NOMO-1 treated with DMSO at 0.1 percent for 48 hours (cell line): ENCODE results near the gene MGAT3.

Experiments used
- DNase-seq: peaks from one replicate; lab custom pipeline; 2025; ENCODE audit not compliant: unreplicated experiment; lab: John Stamatoyannopoulos, UW

Gene MGAT3

DNA sequence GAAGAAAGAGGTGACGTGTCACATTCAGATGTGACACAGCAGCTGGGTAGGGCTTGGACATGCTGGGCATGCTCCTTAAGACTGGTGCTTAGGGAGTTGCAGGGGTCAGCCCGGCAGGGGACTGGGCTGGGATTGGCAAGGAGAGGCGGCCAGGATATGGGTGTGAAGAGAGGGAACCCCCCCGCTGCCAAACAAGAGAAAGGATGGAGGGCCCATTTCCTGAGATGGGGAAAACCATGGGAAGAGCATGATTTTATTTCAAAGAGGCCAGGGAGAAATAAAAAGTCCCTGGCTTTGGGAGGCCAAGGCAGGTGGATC, 68.8 kb downstream of the MGAT3 start:
- no peak for DNase-seq

DNA sequence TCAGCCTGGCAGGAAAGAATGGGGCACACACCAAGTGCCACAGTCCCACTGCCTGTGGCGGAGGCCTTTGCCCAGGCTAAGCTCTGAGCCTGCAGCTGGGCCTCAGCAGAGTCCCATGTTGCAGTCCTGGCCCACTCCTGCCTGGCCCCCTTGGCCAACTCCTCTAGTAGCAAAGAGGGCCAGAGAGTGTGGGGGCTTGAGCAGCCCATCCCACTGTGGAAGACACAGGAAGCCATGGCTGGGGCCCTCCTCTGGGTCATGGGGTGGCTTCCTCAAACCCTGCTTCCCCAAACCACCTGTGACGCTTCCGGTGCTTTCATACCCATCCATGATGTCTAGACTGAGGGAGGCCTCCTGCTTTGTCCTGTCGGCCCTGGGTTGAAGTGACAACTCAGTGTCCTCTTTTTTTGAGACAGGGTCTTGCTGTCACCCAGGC, 69.9 kb downstream of the MGAT3 start:
- DNase-seq: peak; percentile 22

- no peak for DNase-seq
Measured at GRCh38 chr22:39527481-39527961, 70.7 kb downstream of the MGAT3 start.

- no peak for DNase-seq
Measured at GRCh38 chr22:39528080-39528661, 71.4 kb downstream of the MGAT3 start.

DNA sequence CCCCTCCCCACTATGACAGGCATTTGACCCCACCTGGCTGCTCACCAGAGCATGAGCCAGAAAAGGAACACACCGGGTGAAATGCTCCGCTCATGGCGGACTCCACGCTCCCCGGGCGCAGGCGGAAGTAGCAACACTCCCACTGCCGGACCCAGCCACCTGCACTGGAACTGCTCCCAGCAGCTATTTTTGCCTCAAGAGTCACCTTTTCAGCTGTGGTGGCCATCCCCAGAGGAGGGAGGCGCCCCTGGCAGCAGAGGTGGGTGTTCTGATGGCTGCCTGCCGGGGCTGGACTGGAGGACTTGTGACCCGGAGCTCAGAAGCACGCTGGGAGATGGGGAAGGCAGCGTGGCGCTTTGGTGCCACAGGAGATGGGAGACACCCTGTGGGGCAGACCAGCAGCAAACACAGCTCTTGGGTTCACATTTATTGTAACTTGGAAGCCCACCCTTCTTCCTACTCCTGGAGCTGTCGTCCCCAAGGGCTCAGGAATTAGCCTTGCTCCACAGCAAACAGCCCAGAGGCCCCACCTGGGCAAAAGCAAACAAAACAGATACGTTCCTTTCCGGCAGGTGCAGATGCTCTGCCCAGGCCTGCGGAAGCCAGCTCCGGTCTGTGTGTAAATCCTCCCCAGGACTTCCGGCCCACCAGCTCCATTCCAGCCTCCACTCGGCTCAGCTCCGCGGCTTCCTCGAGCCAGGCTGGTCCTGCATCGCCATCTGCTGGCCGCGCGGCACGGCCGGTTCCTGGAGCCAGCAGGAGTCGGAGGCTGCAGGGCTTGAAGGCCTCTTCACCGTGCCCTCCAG, 72.1 kb downstream of the MGAT3 start:
- peak; percentile 85 for DNase-seq

GRCh38 chr22:39529487-39529851, 72.7 kb downstream of the MGAT3 start:
- DNase-seq: no peak

GRCh38 chr22:39530116-39530515, 73.3 kb downstream of the MGAT3 start:
- no peak for DNase-seq

GRCh38 chr22:39530692-39531331, 74.0 kb downstream of the MGAT3 start:
- DNase-seq: peak; percentile 65

GRCh38 chr22:39532215-39533073, 75.6 kb downstream of the MGAT3 start, which contains the start of gene RPS19BP1:
Gene RPS19BP1 (minus strand): TSS chr22:39532748. CDS start chr22:39532738, 10 bp downstream.
- DNase-seq: peak; percentile 100

DNA sequence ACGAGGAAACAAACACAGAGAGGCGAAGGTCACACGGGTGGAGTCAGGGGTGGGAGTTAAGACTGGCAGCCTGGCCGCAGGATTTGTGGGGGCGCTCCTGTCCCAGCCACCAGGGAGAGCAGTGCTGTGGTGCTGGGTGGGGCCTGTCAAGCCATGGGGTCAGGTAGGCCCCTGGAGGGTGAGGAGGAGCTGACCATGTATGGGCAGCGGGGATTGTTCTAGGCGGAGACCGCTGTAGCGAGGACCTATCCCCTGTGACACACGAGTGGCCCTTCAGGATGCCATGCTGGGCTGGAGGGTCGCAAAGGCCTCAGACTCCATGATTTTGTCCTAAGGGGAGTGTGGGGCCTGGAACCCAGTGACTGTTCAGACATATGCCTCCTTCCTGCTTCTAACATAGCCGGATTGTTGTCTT, 77.3 kb downstream of the MGAT3 start:
- no peak for DNase-seq

DNA sequence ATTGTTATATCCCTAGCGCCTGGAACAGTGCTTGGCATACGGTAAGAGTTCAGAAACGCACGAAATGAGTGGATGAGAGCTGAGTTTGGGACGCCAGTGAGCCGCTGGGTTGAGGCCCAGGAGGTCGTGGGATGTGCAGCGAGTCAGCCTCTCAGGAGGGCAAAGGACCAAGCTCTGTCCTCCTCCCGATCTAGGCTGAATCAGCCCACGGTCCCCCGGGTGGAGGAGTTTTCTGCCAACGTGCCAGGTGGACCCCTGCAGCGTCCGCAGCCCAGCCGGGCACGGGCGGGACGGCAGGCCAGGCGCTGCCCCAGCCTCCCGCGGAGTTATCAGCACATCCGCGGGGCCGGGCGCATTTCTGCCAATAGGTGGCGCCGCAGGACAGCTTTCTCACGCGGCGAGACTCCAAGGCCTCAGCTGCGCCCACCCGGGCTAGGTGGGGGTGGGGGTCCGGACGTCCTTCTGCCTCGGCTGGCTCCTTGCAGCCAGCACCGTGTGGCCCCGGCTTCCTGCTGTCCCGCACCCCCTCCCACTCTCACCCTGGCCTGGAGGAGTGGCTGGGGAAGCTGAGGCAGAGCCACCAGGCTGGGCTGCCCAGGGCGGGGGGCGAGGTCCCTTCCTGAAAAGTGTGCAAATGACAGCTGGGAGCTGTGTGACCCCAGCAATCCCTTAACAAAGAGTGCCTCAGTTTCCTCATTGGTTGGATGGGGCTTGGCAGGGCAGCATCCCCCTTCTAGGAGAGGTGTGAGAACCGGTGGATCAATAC, 78.0 kb downstream of the MGAT3 start:
- peak; percentile 35 for DNase-seq

DNA sequence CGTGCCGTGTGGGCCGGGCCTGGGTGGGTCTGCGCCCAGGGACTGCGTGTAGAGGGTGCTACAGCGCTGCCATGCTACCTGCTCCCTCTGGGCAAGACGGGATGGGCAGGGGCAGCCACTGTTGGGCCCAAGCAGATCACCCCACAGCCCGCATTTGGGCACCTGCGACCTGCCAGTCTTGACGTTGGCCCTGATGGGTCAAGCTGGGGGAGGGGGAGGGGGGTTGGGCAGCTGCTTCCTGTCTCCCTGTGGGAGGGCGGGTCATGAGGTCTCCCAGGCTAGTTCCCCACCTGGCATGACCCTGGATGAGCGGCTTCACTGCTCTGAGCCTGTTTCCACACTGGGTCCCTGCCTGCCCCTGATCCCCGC, 78.5 kb downstream of the MGAT3 start:
- no peak for DNase-seq

GRCh38 chr22:39535831-39536449, 79.1 kb downstream of the MGAT3 start:
- DNase-seq: no peak

- DNase-seq: no peak
Measured at GRCh38 chr22:39536711-39537110, 79.9 kb downstream of the MGAT3 start.

DNA sequence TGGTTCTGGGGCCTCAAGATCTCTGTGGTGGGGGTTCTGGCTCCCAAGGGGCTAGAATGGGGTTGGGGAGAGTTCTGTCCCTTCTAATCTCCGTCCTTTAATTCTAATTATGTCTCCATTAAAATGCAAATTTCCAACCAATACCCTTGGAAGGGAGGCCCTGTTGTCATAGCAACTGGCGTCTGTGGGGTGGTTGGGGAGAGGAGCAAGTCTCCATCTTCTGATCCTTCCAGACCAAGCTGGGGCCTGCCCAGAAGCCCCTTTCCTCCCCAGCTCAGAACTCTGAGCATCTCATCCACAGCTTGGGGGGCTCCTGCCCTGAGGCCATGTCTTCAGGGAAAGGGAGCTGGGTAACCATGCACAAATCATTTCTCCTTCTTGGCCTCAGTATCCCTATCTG, 81.2 kb downstream of the MGAT3 start:
- no peak for DNase-seq
